ENCODE measurements around the gene CNTNAP2.

CNTNAP2 gene

DNA sequence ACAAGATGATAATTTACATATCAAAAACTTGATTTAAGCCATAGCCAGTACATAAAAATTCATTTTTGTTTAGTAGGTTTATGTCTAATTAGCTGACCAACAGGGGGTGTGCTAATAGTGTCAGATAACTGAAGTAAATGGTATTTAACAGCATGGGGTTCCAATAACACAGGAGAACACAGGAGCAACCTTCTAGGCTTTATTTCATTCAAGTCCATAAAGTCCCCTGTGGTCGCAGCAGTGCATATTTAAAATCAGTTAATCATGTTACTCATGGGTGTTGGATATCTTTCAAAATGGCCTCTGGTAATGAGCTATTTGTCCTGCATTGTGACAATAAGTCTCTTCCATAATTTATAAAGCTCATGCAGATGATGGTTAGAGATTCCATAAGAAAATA, 238.6 kb downstream of the CNTNAP2 start:
- no peak for TF ChIP-seq CTCF (IDR thresholded peaks at IDR 0.05; ENCODE audit: low read depth, low read length, missing control alignments)
- no peak overlapping the region for H3K4me3 ChIP-seq (replicated peaks; ENCODE audit: low read depth, low read length)
- DNase-seq (ENCODE audit: extremely low read depth, low read depth) = no peak

DNA sequence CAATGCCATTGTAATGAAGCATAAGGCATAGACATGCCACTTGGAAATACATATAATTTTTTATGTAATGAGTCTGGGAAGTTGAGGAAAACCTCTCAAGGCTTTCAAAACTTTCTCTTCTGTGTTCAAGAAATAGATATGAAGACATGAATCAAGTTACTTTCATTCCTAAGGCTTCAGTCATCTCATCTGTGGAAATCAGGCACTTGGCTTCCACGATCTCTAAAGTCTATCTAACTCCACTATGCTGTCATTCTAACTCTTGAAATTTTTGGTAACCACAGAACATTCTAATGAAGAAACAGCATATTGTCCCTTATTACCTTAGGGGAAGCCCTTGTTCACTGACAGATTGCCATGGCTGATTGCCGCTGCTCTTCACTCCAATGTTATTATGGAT, 242.6 kb downstream of the CNTNAP2 start:
- DNase-seq (ENCODE audit: extremely low read depth, low read depth) = no peak
- H3K4me3 ChIP-seq (replicated peaks; ENCODE audit: low read depth, low read length) = no peak overlapping the region
- no peak for TF ChIP-seq CTCF (IDR thresholded peaks at IDR 0.05; ENCODE audit: low read depth, low read length, missing control alignments)

GRCh38 chr7:146366938-146367337, 250.3 kb downstream of the CNTNAP2 start:
- no peak for TF ChIP-seq CTCF (IDR thresholded peaks at IDR 0.05; ENCODE audit: low read depth, low read length, missing control alignments)
- DNase-seq (ENCODE audit: extremely low read depth, low read depth) = no peak
- no peak overlapping the region for H3K4me3 ChIP-seq (replicated peaks; ENCODE audit: low read depth, low read length)

DNA sequence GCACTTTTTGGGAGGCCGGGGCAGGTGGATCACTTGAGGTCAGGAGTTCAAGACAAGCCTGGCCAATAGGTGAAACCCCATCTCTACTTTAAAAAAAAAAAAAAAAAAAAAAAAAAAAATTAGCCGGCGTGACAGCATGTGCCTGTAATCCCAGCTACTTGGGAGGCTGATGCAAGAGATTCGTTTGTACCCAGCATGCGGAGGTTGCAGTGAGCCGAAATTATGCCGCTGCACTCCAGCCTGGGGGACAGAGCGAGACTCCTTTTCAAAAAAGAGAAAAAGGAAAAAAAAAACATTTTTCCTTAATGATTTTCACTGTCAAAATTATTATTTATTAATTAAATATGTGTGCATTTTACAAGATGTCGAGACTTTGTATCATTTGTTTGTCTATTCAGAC, 253.6 kb downstream of the CNTNAP2 start:
- DNase-seq (ENCODE audit: extremely low read depth, low read depth) = no peak
- TF ChIP-seq CTCF (IDR thresholded peaks at IDR 0.05; ENCODE audit: low read depth, low read length, missing control alignments) = no peak
- no peak overlapping the region for H3K4me3 ChIP-seq (replicated peaks; ENCODE audit: low read depth, low read length)

- no peak for TF ChIP-seq CTCF (IDR thresholded peaks at IDR 0.05; ENCODE audit: low read depth, low read length, missing control alignments)
- no peak for DNase-seq (ENCODE audit: extremely low read depth, low read depth)
- no peak overlapping the region for H3K4me3 ChIP-seq (replicated peaks; ENCODE audit: low read depth, low read length)
These were observed 258.6 kb downstream of the CNTNAP2 start for GRCh38 chr7:146375170-146375569.

- DNase-seq (ENCODE audit: extremely low read depth, low read depth) = no peak
- H3K4me3 ChIP-seq (replicated peaks; ENCODE audit: low read depth, low read length) = no peak overlapping the region
- TF ChIP-seq CTCF (IDR thresholded peaks at IDR 0.05; ENCODE audit: low read depth, low read length, missing control alignments) = no peak
These were observed 261.6 kb downstream of the CNTNAP2 start for GRCh38 chr7:146378196-146378595.

GRCh38 chr7:146387140-146387539, 270.5 kb downstream of the CNTNAP2 start:
- H3K4me3 ChIP-seq (replicated peaks; ENCODE audit: low read depth, low read length) = no peak overlapping the region
- DNase-seq (ENCODE audit: extremely low read depth, low read depth) = no peak

More at GRCh38 chr7:146387140-146387539, 270.5 kb downstream of the CNTNAP2 start:
- TF ChIP-seq CTCF (IDR thresholded peaks at IDR 0.05; ENCODE audit: low read depth, low read length, missing control alignments) = no peak
